ENCODE results near the gene SLC39A11. TPM values are rescaled to one million over a fixed set of nuclear protein-coding genes. Genes with fewer than 3 reads are reported as not detected.

SLC39A11 gene
- total RNA-seq, 1 donor from 2014 or later, result 16.3 TPM

DNA sequence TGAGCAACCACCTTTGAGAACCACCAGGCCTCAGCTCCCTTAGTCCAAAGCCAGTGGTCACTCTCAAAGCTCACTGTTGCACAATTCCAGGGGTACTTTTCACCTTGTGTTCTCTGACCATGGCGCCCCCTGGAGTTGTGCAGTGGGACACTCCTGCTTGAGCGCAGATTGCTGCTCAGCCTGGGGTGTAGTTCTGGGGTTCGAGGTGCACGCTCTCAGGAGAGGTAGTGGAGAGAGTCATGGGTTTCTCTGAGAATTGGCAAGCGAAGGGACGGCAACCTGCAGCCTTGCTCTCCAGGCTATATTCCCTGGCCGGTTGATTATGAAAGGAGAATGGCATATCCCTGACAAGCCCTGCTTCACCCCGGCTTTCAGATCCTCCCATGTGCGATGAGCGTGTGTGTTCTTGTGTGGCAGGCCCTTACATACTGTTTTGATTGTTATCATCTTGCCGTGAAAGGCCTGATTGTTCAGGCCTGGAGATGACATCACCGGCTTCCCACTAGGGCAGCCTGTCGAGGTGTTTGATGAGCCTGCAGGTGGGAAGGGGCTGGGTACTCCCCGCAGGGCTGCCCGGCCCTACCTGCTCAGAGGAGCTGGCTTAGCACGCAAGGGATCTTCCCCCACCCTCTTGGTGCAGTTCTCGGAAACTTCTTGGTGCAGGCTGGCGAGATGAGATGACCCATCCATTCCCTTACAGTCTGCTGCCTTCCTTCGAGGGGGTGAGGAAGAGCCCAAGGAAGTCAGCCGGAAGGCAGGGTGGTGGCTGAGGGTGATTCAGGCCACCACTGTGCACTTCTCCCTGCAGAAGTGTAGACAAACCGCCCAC is 431.2 kb downstream of the SLC39A11 start:
- H3K27me3 Mint-ChIP-seq (ENCODE audit: unreplicated experiment), result peaks cover 6% of the 10 kb centered on the region
- H3K36me3 Mint-ChIP-seq (ENCODE audit: unreplicated experiment), result peaks cover 12% of the 10 kb centered on the region
- DNase-seq, result no peak
- peaks cover 9% of the 10 kb centered on the region for H3K9me3 Mint-ChIP-seq (ENCODE audit: unreplicated experiment)
- H3K4me3 Mint-ChIP-seq (ENCODE audit: unreplicated experiment), result no peak overlapping the region
- H3K4me1 Mint-ChIP-seq (ENCODE audit: low read depth, unreplicated experiment), result peaks cover 1% of the 10 kb centered on the region
- H3K27ac Mint-ChIP-seq (ENCODE audit: unreplicated experiment), result no peak overlapping the region
- TF ChIP-seq, protein P1, sequence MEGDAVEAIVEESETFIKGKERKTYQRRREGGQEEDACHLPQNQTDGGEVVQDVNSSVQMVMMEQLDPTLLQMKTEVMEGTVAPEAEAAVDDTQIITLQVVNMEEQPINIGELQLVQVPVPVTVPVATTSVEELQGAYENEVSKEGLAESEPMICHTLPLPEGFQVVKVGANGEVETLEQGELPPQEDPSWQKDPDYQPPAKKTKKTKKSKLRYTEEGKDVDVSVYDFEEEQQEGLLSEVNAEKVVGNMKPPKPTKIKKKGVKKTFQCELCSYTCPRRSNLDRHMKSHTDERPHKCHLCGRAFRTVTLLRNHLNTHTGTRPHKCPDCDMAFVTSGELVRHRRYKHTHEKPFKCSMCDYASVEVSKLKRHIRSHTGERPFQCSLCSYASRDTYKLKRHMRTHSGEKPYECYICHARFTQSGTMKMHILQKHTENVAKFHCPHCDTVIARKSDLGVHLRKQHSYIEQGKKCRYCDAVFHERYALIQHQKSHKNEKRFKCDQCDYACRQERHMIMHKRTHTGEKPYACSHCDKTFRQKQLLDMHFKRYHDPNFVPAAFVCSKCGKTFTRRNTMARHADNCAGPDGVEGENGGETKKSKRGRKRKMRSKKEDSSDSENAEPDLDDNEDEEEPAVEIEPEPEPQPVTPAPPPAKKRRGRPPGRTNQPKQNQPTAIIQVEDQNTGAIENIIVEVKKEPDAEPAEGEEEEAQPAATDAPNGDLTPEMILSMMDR (IDR thresholded peaks at IDR 0.05; ENCODE audit: partially characterized antibody, unreplicated experiment), result peak; percentile 29

DNA sequence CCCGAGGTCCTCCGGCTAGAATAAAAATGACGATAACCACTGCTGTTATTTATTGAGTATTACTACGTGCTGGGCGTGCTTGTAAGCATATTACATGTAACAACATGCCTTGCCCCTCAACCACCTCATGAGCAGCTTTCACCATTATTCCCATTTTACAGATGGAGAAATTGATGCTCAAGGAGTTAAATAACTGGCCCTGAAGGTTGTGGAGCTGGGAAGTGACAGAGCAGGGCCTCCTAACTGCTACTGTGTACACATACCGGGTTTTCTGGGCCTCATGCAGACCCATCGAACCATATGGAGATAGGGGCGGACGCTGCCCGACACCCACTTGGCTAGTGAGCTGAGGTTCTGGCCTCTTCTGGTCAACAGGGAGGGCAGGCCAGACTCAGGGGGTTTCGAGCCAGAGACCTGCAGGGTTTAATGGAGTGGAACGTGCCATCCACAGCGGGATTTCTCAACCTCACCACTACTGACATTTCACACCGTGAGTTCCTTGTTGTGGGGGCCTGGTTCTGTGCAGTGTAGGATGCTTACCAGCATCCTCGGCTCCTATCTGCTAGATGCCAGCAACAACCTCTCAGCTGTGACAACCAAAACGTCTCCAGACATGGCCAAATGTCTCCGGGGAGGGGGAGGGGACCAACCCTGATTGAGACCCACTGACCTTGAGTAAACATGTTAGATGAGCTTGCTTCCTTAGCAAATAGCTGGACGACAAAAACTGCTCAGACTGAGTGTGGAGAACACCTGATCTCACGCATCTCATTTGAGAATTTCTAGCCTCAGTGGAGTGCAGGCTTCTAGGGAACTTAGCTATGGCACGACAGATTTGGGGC is 432.0 kb downstream of the SLC39A11 start:
- Mint-ChIP-seq H3K36me3 (ENCODE audit: unreplicated experiment) (peaks cover 12% of the 10 kb centered on the region), H3K27ac (ENCODE audit: unreplicated experiment) (no peak overlapping the region), H3K27me3 (ENCODE audit: unreplicated experiment) (peaks cover 6% of the 10 kb centered on the region), H3K4me3 (ENCODE audit: unreplicated experiment) (no peak overlapping the region), H3K4me1 (ENCODE audit: low read depth, unreplicated experiment) (no peaks in the 10 kb centered on the region), H3K9me3 (ENCODE audit: unreplicated experiment) (peaks cover 9% of the 10 kb centered on the region)
- DNase-seq, result no peak
- TF ChIP-seq, protein P1 (IDR thresholded peaks at IDR 0.05; ENCODE audit: partially characterized antibody, unreplicated experiment), result no peak

DNA sequence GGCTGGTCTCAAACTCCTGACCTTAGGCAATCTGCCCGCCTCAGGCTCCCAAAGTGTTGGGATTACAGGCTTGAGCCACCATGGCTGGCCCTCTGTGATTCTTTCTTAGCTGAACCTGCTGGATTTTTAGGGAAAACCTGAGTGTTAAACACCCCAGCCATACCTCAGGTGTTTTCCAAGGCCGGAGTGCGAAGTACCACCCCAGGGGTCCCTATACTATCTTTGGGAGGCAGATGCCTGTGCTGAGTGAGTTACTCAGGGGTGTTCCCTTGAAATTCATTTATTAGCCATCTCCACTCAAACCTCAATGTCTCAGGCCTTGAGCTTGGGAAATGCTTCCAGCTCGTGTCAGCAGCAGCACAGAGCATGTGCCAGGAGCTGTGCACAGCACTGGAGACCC is 432.7 kb downstream of the SLC39A11 start:
- TF ChIP-seq, protein P1 (IDR thresholded peaks at IDR 0.05; ENCODE audit: partially characterized antibody, unreplicated experiment), result no peak
- Mint-ChIP-seq H3K27ac (ENCODE audit: unreplicated experiment) (no peak overlapping the region), H3K4me1 (ENCODE audit: low read depth, unreplicated experiment) (no peaks in the 10 kb centered on the region), H3K27me3 (ENCODE audit: unreplicated experiment) (peaks cover 3% of the 10 kb centered on the region), H3K9me3 (ENCODE audit: unreplicated experiment) (peaks cover 9% of the 10 kb centered on the region), H3K4me3 (ENCODE audit: unreplicated experiment) (no peak overlapping the region), H3K36me3 (ENCODE audit: unreplicated experiment) (peaks cover 11% of the 10 kb centered on the region)
- no peak for DNase-seq

DNA sequence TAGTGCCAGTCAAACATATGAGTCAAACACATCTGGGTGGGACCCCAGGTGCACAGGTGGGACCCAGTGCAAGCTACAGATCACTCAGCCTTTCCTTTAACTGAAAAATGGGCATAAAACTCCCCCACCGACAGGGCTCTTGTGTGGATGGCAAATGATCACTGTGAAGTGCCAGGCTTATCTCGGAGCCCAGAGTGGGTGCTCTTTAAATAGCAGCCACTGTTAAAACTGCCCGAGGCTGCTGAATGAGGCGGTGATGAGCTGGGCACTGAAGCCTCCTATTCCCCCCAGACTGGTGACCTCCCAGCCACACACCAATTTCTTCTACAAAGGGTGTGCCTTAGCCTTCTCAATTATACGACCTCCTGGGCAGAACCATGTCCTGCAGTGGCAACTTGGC is 433.8 kb downstream of the SLC39A11 start:
- Mint-ChIP-seq H3K9me3 (ENCODE audit: unreplicated experiment) (peaks cover 2% of the 10 kb centered on the region), H3K36me3 (ENCODE audit: unreplicated experiment) (peaks cover 2% of the 10 kb centered on the region), H3K4me3 (ENCODE audit: unreplicated experiment) (no peak overlapping the region), H3K4me1 (ENCODE audit: low read depth, unreplicated experiment) (no peaks in the 10 kb centered on the region), H3K27ac (ENCODE audit: unreplicated experiment) (no peak overlapping the region), H3K27me3 (ENCODE audit: unreplicated experiment) (no peaks in the 10 kb centered on the region)
- no peak for DNase-seq
- TF ChIP-seq, protein P1 (IDR thresholded peaks at IDR 0.05; ENCODE audit: partially characterized antibody, unreplicated experiment), result no peak
